ENCODE measurements around the gene BRD2. TPM values are rescaled to one million over a fixed set of nuclear protein-coding genes. Genes with fewer than 3 reads are reported as not detected.
A peak's percentile ranks its signal among the peaks of the same experiment; 100 is the strongest.

The BRD2 gene
- total RNA-seq, 4 donors from 2014 or later: 62.5 to 108 (median 86.6) TPM

DNA sequence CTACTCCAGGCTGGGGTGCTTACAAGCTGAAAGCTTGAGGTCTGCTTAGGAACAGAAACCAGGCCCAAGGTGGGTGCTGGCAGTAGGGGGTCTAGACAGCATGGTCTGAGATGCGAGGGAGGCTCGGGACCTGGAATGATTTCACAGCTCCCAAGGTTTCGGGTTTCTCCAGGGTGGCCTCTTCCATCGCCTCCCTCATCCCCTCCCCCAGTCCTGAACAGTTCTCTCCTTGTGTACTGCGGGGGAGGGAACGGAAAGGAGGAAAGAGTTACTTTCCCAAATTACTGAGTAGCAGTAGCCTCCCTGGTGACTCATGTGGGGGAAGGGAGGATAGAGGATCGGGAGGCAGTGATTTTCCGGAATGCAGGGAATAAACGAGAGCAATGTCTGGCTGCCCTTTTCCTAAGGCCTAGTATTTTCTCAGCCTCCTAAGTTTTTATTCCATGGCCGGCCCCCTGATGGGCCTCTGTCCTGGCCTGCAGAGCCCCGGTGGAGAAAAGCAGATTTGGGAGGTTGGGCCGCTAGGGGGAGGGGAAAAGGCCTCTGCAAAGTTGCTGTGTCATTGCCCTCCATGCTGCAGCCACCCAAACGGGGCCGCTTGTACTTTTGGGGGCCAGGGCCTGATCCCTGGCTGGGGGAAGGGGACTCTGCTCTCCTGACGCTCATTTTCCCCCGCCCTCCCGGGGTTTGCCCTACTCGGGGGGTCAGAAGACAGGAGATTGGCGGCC is 1.5 kb downstream of the BRD2 start:
- peak overlapping the region; percentile 97 to 100 (median 100) for H3K27ac ChIP-seq
- in situ Hi-C loops (cut with MboI; ENCODE audit: low sequenced_read_pairs in 4 of 4) (loop anchor here in 3 of 4 donors (25.0 kb wide), 3 partner anchors 442 to 1008 kb away; partner anchors contain the start of genes AGER (in 3 of the 3), AGPAT1 (in 3 of the 3), GPSM3 (in 3 of the 3) and PBX2 (in 3 of the 3)), intact Hi-C loops (cut with DNase I; ENCODE audit: low total_unique reads) (loop anchor here (2.0 to 5.0 kb wide), 6 partner anchors 231 to 1308 kb away; partner anchors contain the start of genes AGPAT1, C6orf47, GPANK1 and RNF5)
- DNase-seq: peak; percentile 86 to 94
- H3K9me3 ChIP-seq: no peaks in the 10 kb centered on the region
- peaks cover 0 to 19% of the 10 kb centered on the region in 2 donors for H3K36me3 ChIP-seq
- no peaks in the 10 kb centered on the region for H3K27me3 ChIP-seq
- TF ChIP-seq POLR2A (IDR thresholded peaks at IDR 0.05) (peak; percentile 80 to 87), CTCF (IDR thresholded peaks at IDR 0.05 in 4 of 5, conservative IDR thresholded peaks at IDR 0.05 in 1 of 5) (peak; percentile 13 to 83 (median 56))
- H3K4me3 ChIP-seq: peak overlapping the region; percentile 75 to 95 (median 78)
- ATAC-seq: peak; percentile 40 to 45
- peaks cover 30 to 33% of the 10 kb centered on the region in 2 donors for H3K4me1 ChIP-seq

GRCh38 chr6:32970413-32971241 is 2.2 kb downstream of the BRD2 start:
- ATAC-seq (peak; percentile 9 to 11), DNase-seq (peak; percentile 86 to 90)
- Histone ChIP-seq H3K4me3 (peak overlapping the region; percentile 75 to 95 (median 78)), H3K27ac (peak overlapping the region; percentile 97 to 100 (median 100)), H3K36me3 (peaks cover 0 to 25% of the 10 kb centered on the region in 2 donors), H3K9me3 (no peaks in the 10 kb centered on the region), H3K4me1 (peaks cover 34% of the 10 kb centered on the region in 2 donors), H3K27me3 (no peaks in the 10 kb centered on the region)
- in situ Hi-C loops (cut with MboI; ENCODE audit: low sequenced_read_pairs in 4 of 4): loop anchor here in 3 of 4 donors (25.0 kb wide), 3 partner anchors 442 to 1008 kb away; partner anchors contain the start of genes AGER (in 3 of the 3), AGPAT1 (in 3 of the 3), GPSM3 (in 3 of the 3) and PBX2 (in 3 of the 3)
- TF ChIP-seq POLR2A (IDR thresholded peaks at IDR 0.05) (no peak), CTCF (IDR thresholded peaks at IDR 0.05 in 4 of 5, conservative IDR thresholded peaks at IDR 0.05 in 1 of 5) (peak in 1 of 5 experiments; percentile 4)
- intact Hi-C loops (cut with DNase I; ENCODE audit: low total_unique reads): loop anchor here (1.0 to 5.0 kb wide), 3 partner anchors 440 to 1308 kb away; partner anchors contain the start of genes C6orf47 and GPANK1

DNA sequence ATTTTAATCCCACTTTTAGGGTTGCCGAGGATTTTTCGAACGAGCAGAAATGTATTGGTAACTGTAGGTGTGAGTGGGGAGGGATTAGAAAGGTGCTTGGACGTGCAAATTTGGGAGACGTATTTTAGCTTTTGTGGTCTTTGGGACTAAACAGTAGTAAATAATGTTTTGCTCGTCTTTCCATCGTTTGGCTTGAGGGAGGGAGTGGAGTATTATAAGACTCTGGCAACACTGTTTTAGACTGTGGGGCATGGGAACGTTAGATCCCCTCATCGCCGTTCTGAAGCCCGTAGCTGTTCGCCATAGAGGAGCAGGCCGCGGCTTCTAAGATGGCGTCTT is 2.8 kb downstream of the BRD2 start:
- Histone ChIP-seq H3K9me3 (no peaks in the 10 kb centered on the region), H3K4me3 (peak overlapping the region; percentile 75 to 95 (median 78)), H3K36me3 (peaks cover 0 to 31% of the 10 kb centered on the region in 2 donors), H3K27ac (peak overlapping the region; percentile 97 to 100 (median 100)), H3K27me3 (no peaks in the 10 kb centered on the region), H3K4me1 (peaks cover 34% of the 10 kb centered on the region in 2 donors)
- intact Hi-C loops (cut with DNase I; ENCODE audit: low total_unique reads) (loop anchor here (1.0 to 5.0 kb wide), 3 partner anchors 439 to 1309 kb away; partner anchors contain the start of genes C6orf47 and GPANK1), in situ Hi-C loops (cut with MboI; ENCODE audit: low sequenced_read_pairs in 4 of 4) (loop anchor here in 3 of 4 donors (25.0 kb wide), 3 partner anchors 441 to 1009 kb away; partner anchors contain the start of genes AGER (in 3 of the 3), AGPAT1 (in 3 of the 3), GPSM3 (in 3 of the 3) and PBX2 (in 3 of the 3))
- TF ChIP-seq CTCF (IDR thresholded peaks at IDR 0.05 in 4 of 5, conservative IDR thresholded peaks at IDR 0.05 in 1 of 5) (no peak), POLR2A (IDR thresholded peaks at IDR 0.05) (no peak)
- DNase-seq (no peak), ATAC-seq (no peak)
